NCI-H1048 (cell line): ENCODE results near the gene SLC16A10.
"Not testable (repeated sequence)": the region's sequence is repeated elsewhere in the genome, so short reads cannot be mapped to it uniquely, and the experiment has no call there.

ENCODE experiments used
- DNase-seq: peaks from one replicate; lab custom pipeline; 2025; lab: John Stamatoyannopoulos, UW

SLC16A10 gene

GRCh38 chr6:111187874-111188273 lies 100.6 kb downstream of the SLC16A10 start:
- no peak for DNase-seq

DNA sequence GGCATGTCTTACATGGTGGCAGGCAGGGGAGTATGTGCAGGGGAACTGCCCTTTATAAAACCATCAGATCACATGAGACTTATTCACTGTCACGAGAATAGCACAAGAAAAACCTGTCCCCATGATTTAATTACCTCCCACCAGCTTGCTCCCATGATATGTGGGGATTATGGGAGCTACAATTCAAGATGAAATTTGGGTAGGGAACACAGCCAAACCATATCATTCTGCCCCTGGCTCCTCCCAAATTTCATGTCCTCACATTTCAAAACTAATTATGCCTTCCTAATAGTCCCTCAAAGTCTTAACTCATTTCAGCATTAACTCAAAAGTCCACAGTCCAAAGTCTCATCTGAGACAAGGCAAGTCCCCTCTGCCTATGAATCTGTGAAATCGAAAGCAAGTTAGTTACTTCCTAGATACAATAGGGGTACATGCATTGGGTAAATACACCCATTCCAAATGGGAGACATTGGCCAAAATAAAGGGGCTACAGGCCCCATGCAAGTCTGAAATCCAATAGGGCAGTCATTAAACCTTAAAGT lies 102.4 kb downstream of the SLC16A10 start:
- DNase-seq = not testable (repeated sequence)

GRCh38 chr6:111190637-111191036 lies 103.3 kb downstream of the SLC16A10 start:
- DNase-seq = no peak

DNA sequence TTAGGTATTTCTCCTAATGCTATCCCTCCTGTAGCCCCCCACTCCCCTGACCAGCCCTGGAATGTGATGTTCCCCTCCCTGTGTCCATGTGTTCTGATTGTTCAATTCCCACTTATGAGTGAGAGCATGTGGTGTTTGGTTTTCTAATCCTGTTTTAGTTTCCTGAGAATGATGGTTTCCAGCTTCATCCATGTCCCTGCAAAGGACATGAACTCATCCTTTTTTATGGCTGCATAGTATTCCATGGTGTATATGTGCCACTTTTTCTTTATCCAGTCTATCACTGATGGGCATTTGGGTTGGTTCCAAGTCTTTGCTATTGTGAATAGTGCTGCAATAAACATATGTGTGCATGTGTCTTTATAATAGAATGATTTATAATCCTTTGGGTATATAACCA lies 103.8 kb downstream of the SLC16A10 start:
- not testable (repeated sequence) for DNase-seq

DNA sequence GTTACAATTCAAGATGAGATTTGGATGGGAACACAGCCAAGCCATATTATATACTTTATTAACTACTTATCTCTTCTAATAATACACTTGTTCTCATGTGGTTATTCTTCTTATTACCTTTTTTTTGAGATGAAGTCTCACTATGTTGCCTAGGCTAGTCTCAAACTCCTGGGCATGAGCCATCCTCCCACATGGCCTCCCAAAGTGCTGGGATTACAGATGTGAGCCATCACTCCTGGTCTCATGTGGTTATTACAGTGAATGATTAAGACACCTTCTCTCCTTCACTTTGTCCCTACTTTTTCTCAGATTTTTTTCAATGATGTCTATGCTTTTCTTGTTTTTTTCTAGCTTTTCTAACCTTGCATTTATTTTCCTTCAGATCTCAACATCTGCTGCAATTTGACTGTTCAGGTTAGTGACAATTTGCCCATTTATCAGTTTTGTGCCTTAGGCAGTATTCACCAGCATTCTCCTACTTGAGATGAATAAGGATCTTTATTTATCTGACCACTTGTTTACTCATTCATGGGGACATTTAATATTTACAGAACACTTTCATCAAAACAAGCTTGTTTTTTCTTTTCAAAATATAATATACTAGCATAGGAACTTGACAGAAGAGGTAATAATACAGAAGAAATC lies 105.7 kb downstream of the SLC16A10 start:
- DNase-seq = no peak

GRCh38 chr6:111195656-111196055 lies 108.4 kb downstream of the SLC16A10 start:
- no peak for DNase-seq

GRCh38 chr6:111198841-111199240 lies 111.5 kb downstream of the SLC16A10 start:
- no peak for DNase-seq

GRCh38 chr6:111199935-111200334 lies 112.6 kb downstream of the SLC16A10 start:
- no peak for DNase-seq

DNA sequence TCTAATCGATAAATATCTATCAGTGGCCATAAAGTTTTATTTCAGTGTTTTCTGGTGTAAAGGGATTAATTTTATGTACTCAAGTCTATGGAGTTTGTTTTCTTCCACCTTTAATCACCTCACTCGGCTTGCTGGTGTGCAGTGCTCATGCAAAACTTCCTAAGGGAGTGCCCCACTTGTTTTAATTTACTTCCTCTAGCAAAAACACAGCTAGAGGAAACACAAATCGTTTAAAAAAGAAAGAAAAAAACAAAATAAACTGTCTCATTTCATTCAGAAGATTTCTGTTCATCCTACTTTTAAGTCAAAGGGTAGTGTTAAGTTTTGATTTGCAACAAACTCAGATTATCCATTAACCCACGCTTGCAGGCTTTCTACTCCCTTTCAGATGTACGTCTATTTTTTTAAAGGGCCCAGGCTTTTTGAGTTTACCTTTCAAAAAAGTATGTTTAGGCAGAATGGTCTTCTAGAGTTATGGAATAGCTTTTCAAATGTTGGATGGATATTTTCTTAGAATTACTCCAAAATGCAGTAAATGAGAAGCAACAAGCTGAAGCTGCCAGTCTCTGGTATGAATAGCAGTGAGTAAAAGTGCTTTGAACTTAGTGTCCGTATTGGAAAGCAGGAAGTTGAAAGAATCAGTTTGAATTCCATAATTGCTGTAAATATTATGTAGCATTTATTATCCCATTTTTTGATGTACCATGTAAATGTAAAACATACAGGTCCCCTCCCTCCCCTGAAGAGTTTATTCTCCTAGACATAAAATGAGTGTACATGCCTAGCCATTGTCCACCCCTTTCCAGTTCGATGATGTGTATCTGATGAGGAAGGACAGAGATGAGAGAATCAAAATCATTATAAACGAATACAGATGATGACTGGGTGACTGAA lies 113.3 kb downstream of the SLC16A10 start:
- DNase-seq = no peak

DNA sequence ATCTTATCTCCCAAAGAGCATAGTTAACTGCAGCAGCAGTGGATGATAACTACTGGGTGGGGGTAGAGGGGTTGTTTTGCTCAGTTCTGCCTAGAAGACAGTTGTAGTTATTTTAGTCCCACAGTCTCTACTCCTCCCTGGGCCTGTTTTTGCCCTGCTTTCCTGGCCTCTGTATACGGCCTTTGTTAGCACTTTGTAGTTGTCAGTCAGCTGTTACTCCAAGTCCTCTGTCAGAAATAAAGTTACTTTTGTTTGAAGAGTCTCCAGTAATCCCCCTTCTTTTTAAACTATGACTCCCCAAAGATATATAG lies 113.9 kb downstream of the SLC16A10 start:
- DNase-seq = no peak

DNA sequence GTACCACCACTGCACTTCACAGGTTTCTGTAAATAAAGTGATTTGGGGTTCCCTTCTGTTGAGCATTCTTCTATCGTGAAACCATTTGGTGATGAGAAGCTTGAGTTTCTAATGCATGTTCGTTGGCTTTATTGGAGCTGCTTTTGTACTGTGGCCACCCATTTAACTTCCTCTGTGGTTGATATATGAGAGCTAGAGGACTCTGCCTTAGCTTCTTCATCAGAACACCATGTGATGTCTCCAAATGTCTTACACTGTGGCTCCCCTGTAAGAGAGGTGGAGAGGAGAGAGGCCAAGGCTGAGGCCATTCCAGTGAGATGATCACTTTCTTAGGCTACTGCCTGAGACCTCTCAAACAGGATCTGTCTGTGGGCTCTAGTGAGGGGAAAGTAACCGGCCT lies 114.5 kb downstream of the SLC16A10 start:
- no peak for DNase-seq

GRCh38 chr6:111203539-111203938 lies 116.2 kb downstream of the SLC16A10 start:
- not testable (repeated sequence) for DNase-seq

- DNase-seq = no peak
These were observed 117.0 kb downstream of the SLC16A10 start for GRCh38 chr6:111204305-111204704.

GRCh38 chr6:111204881-111205280 lies 117.6 kb downstream of the SLC16A10 start:
- no peak for DNase-seq

GRCh38 chr6:111205502-111205901 lies 118.2 kb downstream of the SLC16A10 start:
- no peak for DNase-seq

DNA sequence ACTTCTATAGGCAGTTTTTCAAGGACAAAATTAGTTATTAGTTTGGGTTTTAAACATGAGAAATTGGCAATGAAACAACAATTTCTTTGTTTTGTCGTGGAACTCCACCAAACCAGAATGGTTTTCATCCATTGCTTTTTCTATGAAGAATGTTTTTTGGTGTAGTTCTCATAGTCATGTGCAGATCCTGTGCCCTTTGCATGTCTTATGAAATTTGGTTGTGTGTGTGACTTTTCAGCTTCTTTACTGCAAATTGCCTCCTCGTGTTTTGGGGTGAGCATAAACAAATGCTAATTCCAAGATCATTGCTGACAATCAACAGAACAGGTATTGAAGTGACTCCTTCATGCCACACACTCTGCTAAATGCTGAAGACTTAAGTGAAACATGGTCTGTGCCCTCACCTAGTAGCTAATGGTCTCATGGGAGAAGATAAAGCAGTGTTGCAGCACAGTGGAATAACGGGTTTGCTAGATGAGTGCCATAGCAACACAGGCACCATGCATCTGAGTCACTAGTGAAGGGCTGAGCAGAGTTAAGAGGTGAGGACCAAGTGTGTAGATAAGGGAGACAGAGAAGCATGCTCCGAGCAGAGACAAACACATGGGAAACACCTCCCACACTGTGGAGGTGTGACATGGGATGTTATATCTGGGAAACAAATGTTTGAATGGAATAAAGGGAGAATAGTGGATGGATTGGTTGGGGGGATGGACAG lies 120.0 kb downstream of the SLC16A10 start:
- DNase-seq = no peak

DNA sequence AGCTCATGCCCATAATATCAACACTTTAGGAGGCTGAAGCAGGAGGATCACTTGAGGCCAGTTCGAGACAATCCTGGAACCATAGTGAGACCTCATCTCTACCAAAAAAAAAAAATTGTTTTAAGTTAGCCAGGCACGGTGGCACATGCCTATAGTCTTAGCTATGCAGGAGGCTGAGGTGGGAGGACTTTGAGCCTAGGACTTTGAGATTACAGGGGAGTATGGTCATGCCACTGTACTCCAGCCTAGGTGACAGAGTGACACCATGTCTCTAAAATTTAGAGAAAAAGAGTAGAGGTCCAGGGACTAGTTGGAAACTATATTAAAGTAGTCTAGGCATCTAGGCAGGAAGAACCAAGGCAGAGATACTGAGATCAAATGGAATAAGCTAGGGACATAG lies 121.6 kb downstream of the SLC16A10 start:
- no peak for DNase-seq

GRCh38 chr6:111210194-111210728 lies 123.0 kb downstream of the SLC16A10 start:
- peak; percentile 7 for DNase-seq

GRCh38 chr6:111211411-111212030 lies 124.2 kb downstream of the SLC16A10 start:
- no peak for DNase-seq

DNA sequence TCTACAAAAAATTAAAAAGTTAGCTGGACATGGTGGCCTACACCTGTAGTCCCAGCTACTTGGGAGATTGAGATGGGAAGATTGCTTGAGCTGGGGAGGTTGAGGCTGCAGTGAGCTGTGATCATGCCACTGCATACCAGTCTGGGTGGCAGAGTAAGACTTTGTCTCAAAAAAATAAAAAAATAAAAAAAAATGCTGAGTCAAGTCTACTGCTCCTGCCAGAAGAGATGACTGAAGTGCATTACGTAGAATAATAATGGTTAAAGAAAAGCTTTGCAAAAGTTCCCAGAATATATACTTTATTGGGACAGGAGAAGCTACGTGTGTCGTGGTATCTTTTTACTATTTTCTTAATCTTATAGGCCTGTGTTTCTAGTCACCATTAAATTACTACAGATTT lies 125.3 kb downstream of the SLC16A10 start:
- no peak for DNase-seq

DNA sequence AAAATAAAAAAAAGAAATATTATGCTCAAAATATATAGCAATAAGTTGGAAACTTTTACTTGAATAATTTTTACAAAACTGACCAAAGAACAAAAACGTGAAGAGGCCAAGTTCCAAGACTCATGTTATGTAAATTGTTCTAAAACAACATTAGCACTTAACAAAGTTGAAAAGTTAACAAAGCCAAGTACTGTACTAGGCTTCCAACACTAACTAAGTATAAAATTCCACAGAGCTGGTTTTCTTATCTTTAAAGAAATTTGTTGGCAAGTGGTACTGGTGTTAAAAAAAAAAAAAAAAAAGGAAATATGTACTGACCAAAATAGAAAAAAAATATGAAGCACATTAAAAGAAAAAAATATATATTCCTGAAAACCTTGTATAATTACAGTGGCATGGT lies 127.8 kb downstream of the SLC16A10 start:
- no peak for DNase-seq

DNA sequence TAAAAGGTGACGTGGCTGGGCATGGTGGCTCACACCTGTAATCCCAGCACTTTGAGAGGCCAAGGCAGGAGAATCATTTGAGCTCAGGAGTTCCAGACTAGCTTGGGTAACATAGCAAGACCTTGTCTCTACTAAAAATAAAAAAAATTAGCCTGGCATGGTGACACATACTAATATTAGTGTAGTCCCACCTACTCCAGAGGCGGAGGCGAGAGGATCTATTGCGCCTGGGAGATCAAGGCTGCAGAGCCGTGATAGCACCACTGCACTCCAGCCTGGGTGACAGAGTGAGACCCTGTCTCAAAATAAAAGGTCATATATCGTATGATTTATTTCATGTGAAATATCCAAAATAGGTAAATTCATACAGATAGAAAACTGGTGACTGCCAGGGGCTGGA lies 132.5 kb downstream of the SLC16A10 start:
- no peak for DNase-seq
